NCI-H82 treated with DMSO at 0.1 percent for 48 hours (cell line): ENCODE data around the gene SLIT3.

Experiments used
- DNase-seq: peaks from one replicate; lab custom pipeline; 2025; ENCODE audit not compliant: unreplicated experiment; lab: John Stamatoyannopoulos, UW

The SLIT3 gene

DNA sequence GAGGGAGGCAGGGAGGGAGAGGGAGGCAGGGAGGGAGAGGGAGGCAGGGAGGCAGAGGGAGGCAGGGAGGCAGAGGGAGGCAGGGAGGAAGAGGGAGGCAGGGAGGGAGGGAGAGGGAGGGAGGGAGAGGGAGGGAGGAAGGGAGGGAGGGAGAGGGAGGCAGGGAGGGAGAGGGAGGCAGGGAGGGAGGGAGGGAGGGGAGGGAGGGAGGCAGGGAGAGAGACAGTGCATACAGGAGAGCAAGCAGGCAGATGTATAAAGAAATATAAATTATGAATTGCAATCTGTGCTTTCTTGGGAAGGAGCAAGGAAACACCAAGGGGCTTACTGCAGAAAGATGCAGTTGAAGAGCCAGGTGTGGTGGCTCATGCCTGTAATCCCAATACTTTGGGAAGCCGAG lies 574.6 kb downstream of the SLIT3 start:
- DNase-seq, result no peak

GRCh38 chr5:168724227-168724626 lies 576.7 kb downstream of the SLIT3 start:
- no peak for DNase-seq

DNA sequence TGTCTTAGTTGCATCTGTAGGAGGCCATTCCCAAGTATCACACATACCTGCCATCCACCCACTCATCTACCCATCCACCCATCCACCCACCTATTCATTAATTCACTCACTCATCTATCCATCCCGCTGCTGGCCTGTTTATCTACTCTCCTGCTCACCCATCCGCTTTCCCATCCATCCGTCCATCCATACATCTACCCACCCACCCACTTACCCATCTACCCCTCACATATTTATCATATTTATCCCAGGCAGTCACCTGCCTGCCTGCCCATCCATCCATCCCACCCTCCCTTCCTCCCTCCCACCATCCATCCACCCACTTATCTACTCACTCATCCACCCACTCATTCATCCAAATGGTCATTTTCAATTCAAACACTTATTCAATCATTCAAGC lies 577.9 kb downstream of the SLIT3 start:
- DNase-seq, result no peak

GRCh38 chr5:168721966-168722365 lies 579.0 kb downstream of the SLIT3 start:
- no peak for DNase-seq

DNA sequence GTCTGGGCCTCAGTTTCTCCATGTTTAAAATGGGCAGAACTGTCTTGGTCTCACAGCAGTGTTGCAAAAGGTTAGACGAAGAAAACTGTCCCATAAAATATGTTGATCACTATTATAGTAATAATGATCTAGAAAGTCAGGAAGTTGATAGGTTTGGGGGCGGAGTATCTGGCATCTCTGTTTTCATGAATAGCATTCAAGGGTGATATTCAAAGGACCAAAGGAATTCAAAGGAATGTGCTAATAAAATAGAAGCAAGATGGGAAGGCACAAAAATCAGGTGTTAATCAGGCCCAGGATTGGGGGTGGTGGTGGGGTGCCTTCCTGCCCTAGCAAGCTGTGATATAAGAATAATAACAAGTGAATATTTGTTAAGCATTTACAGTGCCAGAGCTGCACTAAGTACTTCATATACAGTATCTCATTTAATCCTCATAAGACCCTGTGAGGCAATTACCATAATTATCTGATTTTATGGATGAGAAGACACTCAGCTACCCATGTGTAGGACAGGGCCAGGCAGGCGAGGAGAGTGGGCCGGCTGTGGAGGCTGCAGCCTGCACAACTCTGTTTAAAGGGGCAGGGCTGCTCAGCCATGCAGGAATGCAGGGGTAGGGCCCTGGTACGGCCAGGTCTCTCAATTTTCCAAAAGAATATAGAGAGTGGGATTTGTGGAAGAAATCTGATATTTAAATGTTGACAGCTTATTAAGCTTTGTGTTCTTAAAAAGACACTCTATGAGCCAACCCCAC lies 579.8 kb downstream of the SLIT3 start:
- DNase-seq, result no peak

DNA sequence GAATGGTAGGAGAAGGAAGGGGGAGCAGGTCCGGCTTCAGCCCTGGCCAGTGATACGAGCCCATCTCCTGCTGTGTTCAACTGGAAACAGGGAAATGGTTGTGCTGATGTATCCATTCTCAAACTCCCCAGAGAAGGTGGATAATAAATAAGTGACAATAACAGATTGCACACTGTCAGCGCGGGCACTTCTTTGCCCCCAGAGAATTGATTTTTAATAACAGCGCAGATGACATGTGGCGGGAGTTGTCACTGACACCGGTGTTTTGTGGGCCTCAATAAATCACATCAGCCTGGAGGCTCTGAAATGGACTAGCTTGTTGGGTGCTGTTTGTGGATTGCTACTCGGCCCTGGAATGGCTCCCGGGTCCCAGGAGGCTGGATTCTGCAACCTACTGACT lies 580.4 kb downstream of the SLIT3 start:
- no peak for DNase-seq

GRCh38 chr5:168714046-168714445 lies 586.9 kb downstream of the SLIT3 start:
- no peak for DNase-seq

- DNase-seq, result no peak
These were observed 587.9 kb downstream of the SLIT3 start for GRCh38 chr5:168713051-168713450.

GRCh38 chr5:168712280-168712924 lies 588.5 kb downstream of the SLIT3 start:
- no peak for DNase-seq

- no peak for DNase-seq
These were observed 590.2 kb downstream of the SLIT3 start for GRCh38 chr5:168710706-168711105.

DNA sequence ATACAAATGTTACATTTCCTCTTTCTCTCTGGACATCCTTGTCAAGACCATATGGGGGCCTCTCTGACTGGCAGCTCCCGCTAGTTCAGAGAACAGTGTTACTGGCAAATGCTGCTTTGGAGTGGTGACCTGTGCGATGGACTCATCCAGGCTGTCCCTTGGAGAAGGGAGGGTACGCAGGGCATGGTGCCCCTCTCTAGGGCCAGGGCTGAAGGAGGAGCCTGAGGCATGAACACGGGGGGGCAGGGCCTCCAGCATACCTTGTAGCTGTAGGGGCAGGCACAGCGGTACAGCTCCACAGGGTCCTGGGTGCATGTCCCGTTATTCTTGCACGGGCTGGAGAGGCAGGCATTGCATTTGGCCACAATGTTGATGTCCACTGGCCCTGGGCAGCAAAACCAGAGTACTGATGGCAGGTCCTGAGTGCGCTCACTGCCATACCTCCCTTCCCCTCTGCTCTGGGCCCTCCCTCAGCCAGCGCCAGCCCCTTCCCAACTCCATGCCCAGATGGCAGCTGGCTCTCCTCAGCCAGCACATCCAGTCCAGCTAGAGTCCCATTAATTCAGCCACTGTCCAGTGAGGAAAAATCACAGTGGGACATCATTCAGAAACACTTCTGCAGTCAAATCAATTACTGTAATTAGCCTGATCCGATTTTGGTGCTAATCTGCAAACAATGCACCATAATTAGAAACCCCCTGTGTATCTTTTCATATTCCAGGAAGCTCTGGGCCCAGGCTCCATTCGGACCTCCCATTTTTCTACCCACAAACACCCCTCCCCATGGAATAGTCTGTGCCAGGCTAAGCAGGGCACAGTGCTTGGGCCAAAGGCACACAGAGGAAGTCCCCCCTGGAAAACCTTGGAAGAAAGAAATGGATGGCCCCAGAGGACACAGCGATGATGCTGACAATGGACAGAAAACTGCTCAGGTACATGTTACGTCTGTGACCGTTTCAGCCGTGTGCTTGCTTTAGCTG lies 592.9 kb downstream of the SLIT3 start:
- no peak for DNase-seq

- peak; percentile 54 for DNase-seq
These were observed 594.3 kb downstream of the SLIT3 start for GRCh38 chr5:168706655-168707069.

DNA sequence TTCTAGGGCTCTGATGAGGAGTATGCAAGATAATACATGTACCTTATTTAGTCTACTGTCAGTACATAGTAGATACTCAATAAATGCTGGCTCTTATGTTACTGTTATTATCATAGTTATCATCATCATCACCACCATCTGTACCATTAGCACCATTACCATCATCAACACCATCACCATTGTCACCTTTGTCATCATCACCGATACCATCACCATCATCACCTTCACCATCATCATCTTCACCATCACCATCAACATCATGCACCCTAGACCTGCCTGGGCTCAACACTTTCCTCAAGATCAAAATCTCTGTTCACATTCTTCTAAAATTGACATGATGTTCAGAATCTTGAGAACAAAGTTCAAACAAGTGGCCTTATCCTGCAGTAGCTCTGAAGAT lies 595.6 kb downstream of the SLIT3 start:
- DNase-seq, result no peak

- DNase-seq, result no peak
These were observed 598.4 kb downstream of the SLIT3 start for GRCh38 chr5:168702511-168702910.

GRCh38 chr5:168701641-168702040 lies 599.3 kb downstream of the SLIT3 start:
- DNase-seq, result no peak

DNA sequence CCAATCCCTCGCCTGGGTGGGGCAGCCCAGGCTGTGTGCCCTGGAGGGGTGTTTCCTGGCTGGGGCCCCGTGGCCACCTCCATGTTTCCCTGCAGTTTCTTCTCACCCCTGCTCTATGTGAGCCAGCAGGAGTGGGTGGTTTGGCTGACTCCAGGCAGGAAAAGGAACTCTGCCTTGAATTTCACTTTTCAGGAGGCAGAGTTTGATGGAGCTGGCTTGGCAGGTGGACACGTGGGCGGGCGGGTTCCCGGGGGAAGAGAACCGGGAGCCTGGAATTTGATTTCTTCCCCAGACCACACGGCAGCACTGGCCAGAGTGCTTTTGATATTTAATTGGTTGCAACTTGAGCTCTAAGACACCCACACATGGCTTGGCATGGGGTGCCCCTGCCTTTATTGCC lies 601.9 kb downstream of the SLIT3 start:
- DNase-seq, result no peak

- no peak for DNase-seq
These were observed 603.8 kb downstream of the SLIT3 start for GRCh38 chr5:168697034-168697720.

- no peak for DNase-seq
These were observed 604.3 kb downstream of the SLIT3 start for GRCh38 chr5:168696611-168697010.

DNA sequence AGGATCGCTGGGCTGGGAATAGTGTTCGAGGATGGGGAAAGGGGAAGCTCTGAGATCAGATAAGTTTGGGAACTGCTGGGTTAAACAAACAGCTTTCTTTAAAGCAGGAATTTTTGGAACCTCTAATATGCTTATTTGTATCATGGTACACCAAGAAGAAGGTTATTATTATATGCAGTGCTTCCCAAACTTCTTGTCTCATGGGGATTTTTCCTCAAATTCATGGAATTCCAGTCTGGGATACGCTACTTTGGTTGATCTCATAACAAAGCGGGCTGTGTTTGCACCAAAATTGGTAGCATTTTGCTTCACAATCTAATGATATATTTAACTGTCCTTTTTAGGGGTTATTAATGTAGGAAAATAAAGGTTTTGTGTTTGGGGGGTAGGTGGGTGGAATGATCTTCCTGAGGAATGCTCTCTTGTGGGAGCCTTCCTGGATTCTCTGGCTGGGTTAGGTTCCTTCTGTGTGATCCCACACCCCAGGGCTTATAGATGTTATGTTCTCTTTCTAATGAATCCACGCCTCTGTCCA lies 605.6 kb downstream of the SLIT3 start:
- no peak for DNase-seq

- no peak for DNase-seq
These were observed 606.6 kb downstream of the SLIT3 start for GRCh38 chr5:168694289-168694688.

GRCh38 chr5:168693883-168694282 lies 607.1 kb downstream of the SLIT3 start:
- DNase-seq, result no peak
